ENCODE measurements around the gene TMEM132D.

The TMEM132D gene

DNA sequence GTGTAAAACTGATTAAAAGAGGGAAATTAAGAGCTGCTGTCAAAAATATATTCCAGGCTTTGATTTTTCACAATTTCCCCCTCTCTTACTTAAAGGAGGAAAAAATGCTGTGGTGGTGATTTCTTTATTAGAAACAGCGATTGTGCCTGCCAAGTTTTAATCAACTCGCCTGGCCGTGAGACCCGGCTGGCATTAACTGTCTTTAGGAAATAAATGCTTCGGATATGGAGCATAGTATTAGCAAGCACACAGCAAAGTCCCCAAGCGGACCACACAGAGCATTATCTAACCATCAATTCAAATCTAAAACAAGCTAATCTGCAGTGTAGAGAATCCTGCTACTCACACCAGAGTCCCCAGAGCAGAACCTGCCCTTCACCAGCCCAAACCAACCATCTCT is 457.1 kb downstream of the TMEM132D start:
- TF ChIP-seq, protein P1, sequence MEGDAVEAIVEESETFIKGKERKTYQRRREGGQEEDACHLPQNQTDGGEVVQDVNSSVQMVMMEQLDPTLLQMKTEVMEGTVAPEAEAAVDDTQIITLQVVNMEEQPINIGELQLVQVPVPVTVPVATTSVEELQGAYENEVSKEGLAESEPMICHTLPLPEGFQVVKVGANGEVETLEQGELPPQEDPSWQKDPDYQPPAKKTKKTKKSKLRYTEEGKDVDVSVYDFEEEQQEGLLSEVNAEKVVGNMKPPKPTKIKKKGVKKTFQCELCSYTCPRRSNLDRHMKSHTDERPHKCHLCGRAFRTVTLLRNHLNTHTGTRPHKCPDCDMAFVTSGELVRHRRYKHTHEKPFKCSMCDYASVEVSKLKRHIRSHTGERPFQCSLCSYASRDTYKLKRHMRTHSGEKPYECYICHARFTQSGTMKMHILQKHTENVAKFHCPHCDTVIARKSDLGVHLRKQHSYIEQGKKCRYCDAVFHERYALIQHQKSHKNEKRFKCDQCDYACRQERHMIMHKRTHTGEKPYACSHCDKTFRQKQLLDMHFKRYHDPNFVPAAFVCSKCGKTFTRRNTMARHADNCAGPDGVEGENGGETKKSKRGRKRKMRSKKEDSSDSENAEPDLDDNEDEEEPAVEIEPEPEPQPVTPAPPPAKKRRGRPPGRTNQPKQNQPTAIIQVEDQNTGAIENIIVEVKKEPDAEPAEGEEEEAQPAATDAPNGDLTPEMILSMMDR (IDR thresholded peaks at IDR 0.05; ENCODE audit: extremely low read depth, missing control alignments): no peak
- no peak for DNase-seq (ENCODE audit: low spot score)

DNA sequence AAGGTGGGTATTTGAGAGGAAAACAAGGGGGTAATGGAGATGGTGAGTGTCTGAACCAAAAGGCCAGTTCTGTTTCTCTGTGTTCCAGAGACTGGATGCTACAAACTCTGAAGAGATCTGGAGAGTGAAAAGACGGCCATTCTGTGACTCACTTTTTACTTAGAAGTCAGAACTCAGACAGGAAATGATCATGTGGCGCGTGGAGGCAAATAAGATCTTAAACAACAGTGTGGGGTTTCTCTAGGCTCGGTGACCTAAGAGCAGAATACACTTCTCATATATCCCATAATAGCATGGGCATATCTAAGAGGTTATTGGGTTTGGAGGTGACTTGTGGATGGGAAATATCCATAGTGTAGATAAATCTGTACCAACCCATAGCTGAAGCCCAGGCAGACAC is 463.5 kb downstream of the TMEM132D start:
- no peak for DNase-seq (ENCODE audit: low spot score)
- TF ChIP-seq, protein P1 (IDR thresholded peaks at IDR 0.05; ENCODE audit: extremely low read depth, missing control alignments): no peak

DNA sequence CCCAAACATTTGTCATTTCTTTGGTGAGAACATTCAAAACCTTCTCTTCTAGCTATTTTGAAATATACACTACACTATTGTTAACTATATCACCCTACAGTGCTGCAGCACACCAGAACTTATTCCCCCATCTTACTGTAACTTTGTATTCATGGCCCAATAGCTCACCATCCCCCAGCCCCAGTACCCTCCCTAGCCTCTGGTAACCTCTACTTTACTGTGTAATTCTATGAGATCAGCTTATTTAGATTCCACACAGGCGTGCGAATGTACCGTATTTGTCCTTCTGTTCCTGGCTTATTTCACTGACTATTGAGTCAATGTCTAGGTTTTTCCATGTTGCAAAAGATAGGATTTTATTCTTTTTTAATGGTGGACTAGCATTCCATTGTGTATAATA is 469.0 kb downstream of the TMEM132D start:
- TF ChIP-seq, protein P1 (IDR thresholded peaks at IDR 0.05; ENCODE audit: extremely low read depth, missing control alignments): no peak
- no peak for DNase-seq (ENCODE audit: low spot score)

DNA sequence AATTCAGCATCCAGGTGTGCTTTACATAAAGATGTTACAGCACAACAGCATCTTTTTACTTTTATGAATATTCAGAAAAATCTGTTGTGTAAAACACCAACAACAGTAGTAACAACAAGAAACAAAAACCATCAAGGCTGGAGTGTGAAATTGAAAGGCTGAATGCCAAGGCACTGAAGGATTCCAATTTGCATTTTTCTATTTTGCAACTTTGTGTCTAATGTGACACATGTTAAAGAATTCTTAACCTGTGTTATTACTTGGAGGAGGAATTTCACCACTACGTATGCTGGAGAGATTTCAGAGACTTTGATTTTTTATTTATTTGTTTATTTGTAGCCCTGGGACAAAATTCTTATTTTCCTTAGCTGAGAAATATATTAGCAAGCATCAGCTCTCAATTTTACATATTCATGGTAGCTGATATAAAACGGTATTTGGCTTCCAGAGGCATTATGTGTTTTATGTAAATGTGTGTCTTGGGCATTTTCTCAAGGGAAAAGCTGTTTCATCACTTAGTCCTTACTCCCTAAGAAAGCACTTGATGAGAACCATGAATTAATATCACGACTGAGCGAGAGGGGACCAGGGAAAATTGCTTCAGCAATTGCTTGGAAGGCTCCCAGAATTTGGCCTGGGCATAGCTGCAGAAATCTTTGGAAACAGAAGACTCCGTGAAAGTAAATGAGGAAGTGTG is 475.4 kb downstream of the TMEM132D start:
- TF ChIP-seq, protein P1 (IDR thresholded peaks at IDR 0.05; ENCODE audit: extremely low read depth, missing control alignments): no peak
- no peak for DNase-seq (ENCODE audit: low spot score)

DNA sequence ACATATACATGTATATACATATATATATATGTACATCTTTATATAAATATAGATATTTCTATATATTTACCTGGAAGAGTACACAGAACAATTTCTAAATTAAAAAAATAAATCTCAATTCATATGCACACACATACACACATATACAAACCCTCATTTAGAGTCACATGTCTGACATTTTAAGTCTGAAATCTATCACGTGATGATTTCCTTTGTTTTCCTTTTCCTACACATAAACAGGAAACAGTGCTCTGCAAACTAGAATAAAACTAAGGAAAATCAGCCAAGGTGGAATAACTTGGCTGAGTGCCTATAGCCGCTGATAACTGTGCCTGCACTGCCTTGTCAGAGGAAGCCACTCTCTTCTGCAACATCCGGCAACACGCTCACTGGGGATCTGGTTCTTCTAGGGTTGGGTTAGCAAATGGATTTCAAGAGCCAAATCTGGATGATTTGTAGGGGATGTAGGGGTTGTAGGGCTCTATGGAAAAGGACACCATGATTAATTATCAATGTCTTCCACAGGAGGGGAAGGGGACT is 480.7 kb downstream of the TMEM132D start:
- DNase-seq (ENCODE audit: low spot score): no peak
- TF ChIP-seq, protein P1 (IDR thresholded peaks at IDR 0.05; ENCODE audit: extremely low read depth, missing control alignments): no peak

DNA sequence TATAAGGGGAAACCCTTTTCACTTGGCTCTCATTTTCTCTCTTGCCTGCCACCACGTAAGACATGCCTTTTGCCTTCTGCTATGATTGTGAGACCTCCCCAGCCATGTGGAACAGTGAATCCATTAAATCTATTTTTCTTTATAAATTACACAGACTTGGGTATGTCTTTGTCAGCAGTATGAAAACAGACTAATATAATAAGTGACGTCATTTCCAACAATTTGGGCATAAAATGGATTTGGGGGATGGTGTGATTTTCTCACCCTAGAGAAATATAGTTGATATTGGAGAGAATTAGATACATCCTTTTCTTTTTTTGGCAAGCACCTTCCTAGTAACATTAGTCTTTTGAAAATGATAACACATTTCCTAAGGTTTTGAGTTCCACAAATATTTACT is 490.5 kb downstream of the TMEM132D start:
- no peak for DNase-seq (ENCODE audit: low spot score)
- TF ChIP-seq, protein P1 (IDR thresholded peaks at IDR 0.05; ENCODE audit: extremely low read depth, missing control alignments): no peak

DNA sequence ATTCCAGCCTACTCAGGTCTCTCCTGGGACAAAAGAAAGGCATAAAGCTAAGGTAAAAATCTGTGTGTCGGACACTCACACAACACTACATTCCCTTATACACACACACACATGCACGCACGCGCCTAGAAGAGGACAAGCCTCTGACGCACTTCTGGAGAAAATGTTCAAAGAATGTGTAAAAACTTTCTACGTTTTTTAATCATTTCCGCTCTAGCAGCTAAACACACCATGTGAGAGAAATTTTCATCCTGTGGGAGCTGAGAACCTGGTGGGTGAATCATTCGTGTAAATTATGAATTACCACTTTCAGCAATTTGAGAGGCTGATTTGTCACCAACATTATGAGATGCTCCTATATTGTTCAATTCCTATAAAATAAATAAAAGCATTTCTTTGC is 494.5 kb downstream of the TMEM132D start:
- no peak for DNase-seq (ENCODE audit: low spot score)
- TF ChIP-seq, protein P1 (IDR thresholded peaks at IDR 0.05; ENCODE audit: extremely low read depth, missing control alignments): no peak

All from GM20000 (cell line).